PC-3 (cell line): ENCODE results near the gene ANKS1A.
"Not testable (repeated sequence)": the region's sequence is repeated elsewhere in the genome, so short reads cannot be mapped to it uniquely, and the experiment has no call there.

Source experiments
- EZH2 ChIP-seq: fragments of 300-600 bp; sonication (generic); IDR thresholded peaks from one replicate; pipeline ENCODE4 v1.6.1; 2017; ENCODE audit warnings: antibody characterized with exemption, mild to moderate bottlenecking, low read length; ENCODE audit not compliant: unreplicated experiment
- TF ChIP-seq, protein P1 (sequence below): fragments of 300-600 bp; sonication (generic); conservative IDR thresholded peaks from 2 replicates; pipeline ENCODE4 v1.5.1; 2017; ENCODE audit warnings: antibody characterized with exemption, low read depth, mild to moderate bottlenecking, low read length

DNA sequence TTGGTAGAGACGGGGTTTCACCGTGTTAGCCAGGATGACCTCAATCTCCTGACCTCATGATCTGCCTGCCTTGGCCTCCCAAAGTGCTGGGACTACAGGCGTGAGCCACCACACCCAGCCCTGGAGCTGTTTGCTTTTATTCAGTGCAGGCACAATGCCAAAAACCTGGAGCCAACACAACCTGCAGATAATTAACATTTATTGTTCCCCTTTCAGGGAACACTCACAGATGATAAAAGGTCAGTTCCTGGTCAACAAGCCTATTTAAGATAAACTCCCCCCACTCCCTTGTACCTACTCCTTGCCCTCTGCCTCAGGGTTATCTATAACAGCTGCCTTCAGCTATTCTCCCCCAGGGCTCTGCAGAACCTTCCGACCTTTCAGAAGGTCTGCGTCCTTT, 218.7 kb downstream of the ANKS1A start:
- not testable (repeated sequence) for TF ChIP-seq EZH2
- TF ChIP-seq, protein P1, sequence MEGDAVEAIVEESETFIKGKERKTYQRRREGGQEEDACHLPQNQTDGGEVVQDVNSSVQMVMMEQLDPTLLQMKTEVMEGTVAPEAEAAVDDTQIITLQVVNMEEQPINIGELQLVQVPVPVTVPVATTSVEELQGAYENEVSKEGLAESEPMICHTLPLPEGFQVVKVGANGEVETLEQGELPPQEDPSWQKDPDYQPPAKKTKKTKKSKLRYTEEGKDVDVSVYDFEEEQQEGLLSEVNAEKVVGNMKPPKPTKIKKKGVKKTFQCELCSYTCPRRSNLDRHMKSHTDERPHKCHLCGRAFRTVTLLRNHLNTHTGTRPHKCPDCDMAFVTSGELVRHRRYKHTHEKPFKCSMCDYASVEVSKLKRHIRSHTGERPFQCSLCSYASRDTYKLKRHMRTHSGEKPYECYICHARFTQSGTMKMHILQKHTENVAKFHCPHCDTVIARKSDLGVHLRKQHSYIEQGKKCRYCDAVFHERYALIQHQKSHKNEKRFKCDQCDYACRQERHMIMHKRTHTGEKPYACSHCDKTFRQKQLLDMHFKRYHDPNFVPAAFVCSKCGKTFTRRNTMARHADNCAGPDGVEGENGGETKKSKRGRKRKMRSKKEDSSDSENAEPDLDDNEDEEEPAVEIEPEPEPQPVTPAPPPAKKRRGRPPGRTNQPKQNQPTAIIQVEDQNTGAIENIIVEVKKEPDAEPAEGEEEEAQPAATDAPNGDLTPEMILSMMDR = not testable (repeated sequence)
